Measurements from ENCODE around the gene NAT10.

Gene NAT10

DNA sequence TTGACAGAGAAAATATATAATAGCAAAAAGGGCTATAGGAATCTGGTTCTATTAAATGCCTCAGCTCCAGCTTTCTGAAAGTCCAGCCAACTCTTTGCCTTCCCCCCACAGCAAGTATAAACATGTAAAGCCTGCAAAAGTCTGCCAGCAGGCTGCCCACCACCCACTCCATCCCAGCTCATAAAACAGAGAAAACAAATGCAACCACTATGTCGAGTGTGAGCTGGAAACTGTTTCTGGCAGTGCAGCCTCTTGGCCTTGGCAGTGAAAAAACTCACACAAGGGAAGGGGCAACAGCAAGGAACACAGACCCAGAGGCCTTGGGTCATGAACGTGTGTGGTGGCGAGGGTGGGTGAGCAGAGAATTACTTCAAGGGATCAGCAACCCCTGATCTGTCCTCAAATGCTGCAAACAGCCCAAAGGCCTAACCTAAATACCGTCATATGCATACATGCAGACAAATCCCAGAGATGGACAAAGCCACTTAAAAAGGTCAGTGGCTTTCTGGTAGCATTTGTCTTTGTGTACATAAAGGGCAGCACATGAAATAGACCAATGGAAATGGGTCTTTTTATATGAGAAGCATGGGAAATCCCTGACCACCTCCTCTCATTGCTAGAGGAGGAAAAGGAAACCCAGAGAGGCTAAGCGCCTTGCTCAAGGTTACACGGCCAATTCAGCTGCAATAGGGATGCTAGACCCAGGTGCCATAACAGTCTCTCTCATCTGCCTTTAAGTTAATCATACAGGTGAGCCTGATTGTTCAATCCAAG lies 74.8 kb downstream of the NAT10 start:
- TF ChIP-seq GATA3 (IDR thresholded peaks at IDR 0.05; ENCODE audit: low read depth, low read length) (no peak), GATA2 (IDR thresholded peaks at IDR 0.05; ENCODE audit: low read depth, low read length) (no peak)

DNA sequence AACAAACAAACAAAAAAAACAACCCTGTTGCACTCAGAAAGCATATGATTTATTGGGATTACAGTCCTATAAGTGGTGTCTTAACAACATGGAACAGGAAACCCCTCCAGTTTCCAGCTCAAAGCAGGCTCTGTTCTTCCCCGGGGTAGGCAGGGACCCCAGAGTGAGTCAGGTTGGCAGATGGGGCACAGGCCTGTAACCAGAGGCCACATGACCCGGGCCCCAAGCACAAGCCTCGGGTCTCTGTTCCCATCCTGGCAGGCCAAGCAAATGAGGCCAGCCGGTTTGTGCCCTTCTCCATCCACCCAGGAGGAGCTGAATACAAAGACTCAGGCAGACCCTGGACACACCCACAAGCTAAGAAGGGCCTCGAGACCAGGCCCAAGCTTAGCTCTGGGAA lies 75.8 kb downstream of the NAT10 start:
- TF ChIP-seq GATA3 (IDR thresholded peaks at IDR 0.05; ENCODE audit: low read depth, low read length), result no peak
- no peak for TF ChIP-seq GATA2 (IDR thresholded peaks at IDR 0.05; ENCODE audit: low read depth, low read length)

DNA sequence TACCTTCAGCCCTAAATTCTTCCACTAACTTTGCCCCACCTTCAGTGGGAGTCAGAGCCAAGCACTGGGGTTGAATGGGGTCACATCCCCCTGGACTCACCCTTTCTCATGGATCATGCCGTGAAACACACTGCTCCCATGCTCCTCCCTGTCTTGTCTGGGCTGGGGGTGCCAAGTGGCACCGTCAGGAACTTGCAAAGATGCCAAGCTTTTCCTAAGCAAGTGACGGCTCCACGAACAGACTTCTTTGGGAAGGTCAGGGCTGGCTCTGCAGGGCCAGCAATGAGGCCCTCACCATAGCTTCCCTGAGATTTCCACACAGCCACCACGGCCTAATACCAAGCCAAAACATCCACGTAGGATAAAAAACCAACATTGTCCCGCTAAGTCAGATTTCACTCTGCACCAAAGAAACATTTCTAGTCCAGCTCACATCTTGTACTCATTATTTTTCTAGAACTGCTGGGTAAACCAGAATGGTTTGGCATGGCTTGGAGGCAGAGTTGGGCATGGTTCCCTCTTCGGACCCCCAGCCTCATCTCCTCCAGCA lies 76.5 kb downstream of the NAT10 start:
- TF ChIP-seq GATA3 (IDR thresholded peaks at IDR 0.05; ENCODE audit: low read depth, low read length) (no peak), GATA2 (IDR thresholded peaks at IDR 0.05; ENCODE audit: low read depth, low read length) (no peak)

GRCh38 chr11:34182425-34182824 lies 77.0 kb downstream of the NAT10 start:
- no peak for TF ChIP-seq GATA3 (IDR thresholded peaks at IDR 0.05; ENCODE audit: low read depth, low read length)
- TF ChIP-seq GATA2 (IDR thresholded peaks at IDR 0.05; ENCODE audit: low read depth, low read length), result no peak

- no peak for TF ChIP-seq GATA2 (IDR thresholded peaks at IDR 0.05; ENCODE audit: low read depth, low read length)
- no peak for TF ChIP-seq GATA3 (IDR thresholded peaks at IDR 0.05; ENCODE audit: low read depth, low read length)
These were observed 77.7 kb downstream of the NAT10 start for GRCh38 chr11:34182921-34183685.

DNA sequence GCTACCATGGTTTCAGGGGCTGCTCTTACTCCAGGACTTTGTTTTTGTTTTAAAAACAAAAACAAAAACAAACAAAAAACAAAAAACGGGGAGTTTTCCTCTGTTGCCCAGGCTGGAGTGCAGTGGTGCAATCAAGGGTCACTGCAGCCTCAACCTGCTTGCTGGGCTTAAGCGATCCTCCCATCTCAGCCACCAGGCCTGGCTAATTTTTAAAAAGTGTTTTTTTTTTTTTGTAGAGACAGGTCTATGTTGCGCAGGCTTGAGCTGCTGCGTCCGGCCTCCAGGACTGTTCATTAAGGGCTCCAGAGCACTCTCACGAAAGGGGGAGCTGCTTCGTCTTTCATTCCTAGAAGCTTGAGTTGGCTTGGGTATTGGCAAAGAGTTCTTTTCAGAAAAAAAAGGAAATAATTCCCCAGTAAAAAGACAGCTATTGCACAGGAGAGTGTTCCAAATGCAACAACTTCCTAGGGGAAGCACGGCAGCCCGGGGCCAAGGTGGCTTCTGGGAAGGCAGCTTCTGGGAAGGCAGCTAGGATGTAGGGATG lies 78.5 kb downstream of the NAT10 start:
- TF ChIP-seq GATA2 (IDR thresholded peaks at IDR 0.05; ENCODE audit: low read depth, low read length), result no peak
- TF ChIP-seq GATA3 (IDR thresholded peaks at IDR 0.05; ENCODE audit: low read depth, low read length), result no peak

DNA sequence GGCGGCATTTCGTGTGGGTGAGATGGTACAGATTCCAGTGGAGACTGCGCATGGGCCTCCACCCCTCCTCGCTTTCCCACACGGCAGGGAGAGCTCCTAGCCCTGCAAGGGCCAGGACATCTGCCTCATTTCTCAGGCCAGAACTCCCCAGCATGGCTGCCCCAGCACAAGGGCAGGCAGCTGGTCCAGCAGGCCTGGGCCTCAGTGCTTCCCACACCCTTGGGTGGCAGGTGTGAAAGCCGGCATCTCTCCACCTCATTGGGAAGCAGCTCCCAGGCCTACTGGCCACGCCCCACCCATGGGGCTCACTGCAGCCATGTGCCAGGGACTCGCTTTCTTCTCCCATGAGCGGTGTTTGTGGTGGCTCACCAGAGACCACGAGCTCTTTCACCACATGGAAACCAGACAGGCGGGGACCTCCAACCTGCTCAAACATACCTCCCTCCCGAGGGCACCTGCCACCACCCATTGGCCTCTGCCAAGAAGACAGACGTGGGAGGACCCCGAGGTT lies 79.1 kb downstream of the NAT10 start:
- TF ChIP-seq GATA3 (IDR thresholded peaks at IDR 0.05; ENCODE audit: low read depth, low read length), result no peak
- TF ChIP-seq GATA2 (IDR thresholded peaks at IDR 0.05; ENCODE audit: low read depth, low read length), result no peak

DNA sequence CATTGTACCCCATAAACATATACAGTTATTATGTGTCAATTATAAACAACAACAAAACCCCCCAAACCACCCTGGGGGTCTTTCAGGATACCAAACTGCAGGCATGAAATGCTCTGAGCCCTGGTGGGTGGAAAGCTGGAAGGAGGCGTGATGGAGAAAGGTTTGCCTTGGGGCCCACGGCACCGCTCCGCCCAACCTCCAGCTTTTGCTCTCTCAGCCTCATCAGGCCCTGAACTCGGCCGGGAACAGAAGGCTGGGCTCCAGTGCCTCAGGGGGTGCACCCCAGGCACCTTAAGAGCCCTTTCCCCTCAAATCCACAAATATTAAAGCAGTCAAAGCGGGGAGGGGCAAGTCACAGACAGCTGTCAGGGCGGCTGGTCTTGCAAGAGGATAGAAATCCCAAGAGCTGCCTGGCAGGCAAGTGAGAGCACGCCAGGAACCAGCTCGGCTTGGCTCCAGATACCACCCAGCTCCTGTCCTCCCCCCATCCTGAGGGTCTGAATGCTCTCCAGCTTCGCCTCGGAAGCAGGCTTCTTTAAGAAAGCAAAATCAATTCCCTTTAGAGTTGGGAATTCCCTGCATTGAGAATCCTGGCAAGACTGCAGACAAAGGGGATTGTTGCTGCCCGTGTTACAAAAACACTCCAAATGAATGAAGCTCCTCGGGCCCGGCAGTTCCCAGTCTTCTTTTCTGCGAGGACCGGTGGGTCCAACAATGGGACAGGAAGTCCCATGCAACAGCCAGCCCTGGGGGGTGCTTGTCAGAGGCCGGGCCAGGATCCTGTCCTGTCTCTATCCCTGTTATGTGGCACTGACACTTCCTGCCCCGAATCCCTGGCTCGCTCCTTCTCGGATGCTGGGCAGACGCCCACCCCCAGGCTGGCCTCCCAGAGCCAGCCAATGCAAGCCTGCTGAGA lies 80.8 kb downstream of the NAT10 start:
- TF ChIP-seq GATA2 (IDR thresholded peaks at IDR 0.05; ENCODE audit: low read depth, low read length) (no peak), GATA3 (IDR thresholded peaks at IDR 0.05; ENCODE audit: low read depth, low read length) (no peak)

DNA sequence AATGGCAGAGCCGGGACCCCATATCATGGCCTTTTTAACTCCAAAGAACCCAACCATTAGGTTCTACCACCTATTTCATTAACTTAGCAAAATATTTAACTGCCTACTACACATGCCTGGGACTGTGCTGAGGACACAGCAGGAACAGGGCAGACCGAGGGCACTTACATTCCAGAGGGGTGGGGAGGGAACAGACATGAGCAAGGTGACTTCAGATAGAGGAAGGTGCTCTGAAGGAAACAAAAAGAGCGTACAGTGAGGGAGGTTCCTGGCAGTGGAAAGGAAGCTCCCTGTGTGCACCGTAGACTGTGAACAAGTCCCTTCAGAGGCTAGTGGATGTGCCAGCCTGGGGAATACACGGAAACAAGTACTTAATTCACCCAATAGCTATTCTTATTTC lies 82.8 kb downstream of the NAT10 start:
- TF ChIP-seq GATA2 (IDR thresholded peaks at IDR 0.05; ENCODE audit: low read depth, low read length), result no peak

DNA sequence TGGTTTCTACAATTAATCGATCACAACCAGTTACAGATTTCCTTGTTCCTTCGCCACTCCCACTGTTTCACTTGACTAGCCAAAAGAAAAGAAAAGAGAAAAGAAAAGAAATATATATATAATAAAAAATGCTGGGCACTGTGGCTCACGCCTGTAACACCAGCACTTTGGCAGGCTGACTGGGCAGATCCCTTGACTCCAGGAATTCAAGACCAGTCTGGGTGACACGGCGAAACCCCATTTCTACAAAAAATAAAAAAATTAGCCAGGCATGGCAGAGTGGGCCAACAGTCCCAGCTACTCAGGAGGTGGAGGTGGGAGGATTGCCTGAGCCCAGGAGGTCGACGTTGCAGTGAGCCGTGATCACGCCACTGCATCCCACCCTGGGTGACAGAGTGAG lies 83.8 kb downstream of the NAT10 start:
- TF ChIP-seq GATA2 (IDR thresholded peaks at IDR 0.05; ENCODE audit: low read depth, low read length) (no peak), GATA3 (IDR thresholded peaks at IDR 0.05; ENCODE audit: low read depth, low read length) (no peak)

GRCh38 chr11:34190192-34191139 lies 85.0 kb downstream of the NAT10 start:
- TF ChIP-seq GATA3 (IDR thresholded peaks at IDR 0.05; ENCODE audit: low read depth, low read length) (no peak), GATA2 (IDR thresholded peaks at IDR 0.05; ENCODE audit: low read depth, low read length) (no peak)

- TF ChIP-seq GATA2 (IDR thresholded peaks at IDR 0.05; ENCODE audit: low read depth, low read length), result no peak
- TF ChIP-seq GATA3 (IDR thresholded peaks at IDR 0.05; ENCODE audit: low read depth, low read length), result no peak
These were observed 86.1 kb downstream of the NAT10 start for GRCh38 chr11:34191578-34191977.
